Loucy (cell line): ENCODE measurements around the gene SUGP2.

Experiments used
- H2AFZ ChIP-seq: fragments of 200-600 bp; sonication (generic); 2 replicates; pipeline ENCODE4 v1.6.0; 2016; ENCODE audit warnings: antibody characterized with exemption, mild to moderate bottlenecking, low read length, moderate library complexity
- H3F3A ChIP-seq: fragments of 200-600 bp; 2 replicates; pipeline ENCODE4 v1.6.0; 2016; ENCODE audit warnings: antibody characterized with exemption, low read depth, mild to moderate bottlenecking
- H3K27me3 ChIP-seq: fragments of 200-600 bp; sonication (generic); 2 replicates; pipeline ENCODE4 v1.6.1; 2014; ENCODE audit warnings: low read length, mild to moderate bottlenecking; ENCODE audit not compliant: insufficient read depth, poor library complexity, severe bottlenecking
- H3K36me3 ChIP-seq: fragments of 200-600 bp; sonication (generic); 2 replicates; pipeline ENCODE4 v1.6.1; 2016; ENCODE audit warnings: low read length; ENCODE audit not compliant: insufficient read depth
- H3K4me1 ChIP-seq: fragments of 200-600 bp; sonication (generic); 2 replicates; pipeline ENCODE4 v1.5.1; 2014; ENCODE audit warnings: low read length, mild to moderate bottlenecking; ENCODE audit not compliant: insufficient read depth, poor library complexity, severe bottlenecking
- H3K4me2 ChIP-seq: fragments of 200-600 bp; sonication (generic); 2 replicates; pipeline ENCODE4 v1.6.0; 2014; ENCODE audit warnings: antibody characterized with exemption, low read length, low read depth, mild to moderate bottlenecking; ENCODE audit not compliant: poor library complexity, severe bottlenecking
- H3K4me3 ChIP-seq: fragments of 200-600 bp; sonication (generic); 2 replicates; pipeline ENCODE4 v1.5.1; 2014; ENCODE audit warnings: low read length, mild to moderate bottlenecking, mixed read lengths; ENCODE audit not compliant: poor library complexity, severe bottlenecking
- H3K79me2 ChIP-seq: fragments of 200-600 bp; sonication (generic); 2 replicates; pipeline ENCODE4 v1.6.1; 2014; ENCODE audit warnings: low read length; ENCODE audit not compliant: insufficient read depth
- H3K9ac ChIP-seq: fragments of 200-600 bp; sonication (generic); 2 replicates; pipeline ENCODE4 v1.6.0; 2014; ENCODE audit warnings: mild to moderate bottlenecking, low read depth, low read length, moderate library complexity; ENCODE audit not compliant: poor library complexity, severe bottlenecking
- H3K9me2 ChIP-seq: fragments of 200-600 bp; sonication (generic); replicated peaks from 2 replicates; pipeline ENCODE4 v1.6.1; 2016; ENCODE audit warnings: low read depth, low read length, mixed read lengths
- H3K9me3 ChIP-seq: fragments of 200-600 bp; sonication (generic); 2 replicates; pipeline ENCODE4 v1.6.1; 2014; ENCODE audit warnings: mild to moderate bottlenecking, antibody characterized with exemption, low read length, low read depth; ENCODE audit not compliant: insufficient read depth
- H4K20me1 ChIP-seq: fragments of 200-600 bp; sonication (generic); 2 replicates; pipeline ENCODE4 v1.6.0; 2014; ENCODE audit warnings: antibody characterized with exemption, low read length, mild to moderate bottlenecking; ENCODE audit not compliant: insufficient read depth, poor library complexity, severe bottlenecking
- CTCF ChIP-seq: fragments of 200-600 bp; sonication (generic); conservative IDR thresholded peaks from 2 replicates; pipeline ENCODE4 v1.5.1; 2014; ENCODE audit warnings: mild to moderate bottlenecking, antibody characterized with exemption, low read length
- EZH2phosphoT487 ChIP-seq: fragments of 200-600 bp; IDR thresholded peaks from 2 replicates; pipeline ENCODE4 v1.6.1; 2018; ENCODE audit warnings: antibody characterized with exemption, mild to moderate bottlenecking, moderate library complexity, borderline replicate concordance

The SUGP2 gene

GRCh38 chr19:18996796-18997394, 36.4 kb downstream of the SUGP2 start:
- H4K20me1 ChIP-seq: peaks cover 10% of the 10 kb centered on the region

DNA sequence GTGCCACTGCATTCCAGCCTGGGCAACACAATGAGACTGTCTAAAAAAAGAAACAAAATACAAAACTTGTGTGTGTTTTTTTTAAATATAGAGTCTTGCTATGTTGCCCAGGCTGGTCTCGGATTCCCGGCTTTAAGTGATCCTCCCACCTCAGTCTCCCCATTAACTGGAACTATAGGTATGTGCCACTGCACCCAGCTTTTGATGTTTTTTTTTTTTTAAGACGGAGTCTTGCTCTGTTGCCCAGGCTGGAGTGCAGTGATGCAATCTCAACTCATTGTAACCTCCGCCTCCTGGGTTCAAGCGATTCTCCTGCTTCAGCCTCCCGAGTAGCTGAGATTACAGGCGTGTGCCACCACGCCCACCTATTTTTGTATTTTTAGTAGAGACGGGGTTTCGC, 37.0 kb downstream of the SUGP2 start:
- Histone ChIP-seq H2AFZ (no peak overlapping the region), H3K4me2 (no peak overlapping the region), H3K27me3 (no peaks in the 10 kb centered on the region), H3K4me3 (no peak overlapping the region), H4K20me1 (peaks cover 10% of the 10 kb centered on the region), H3F3A (no peaks in the 10 kb centered on the region), H3K36me3 (peaks cover 72% of the 10 kb centered on the region; the same call in 1 of the 2 replicates), H3K4me1 (peaks cover 11% of the 10 kb centered on the region), H3K9ac (no peak overlapping the region), H3K9me2 (no peaks in the 10 kb centered on the region), H3K79me2 (no peaks in the 10 kb centered on the region), H3K9me3 (no peaks in the 10 kb centered on the region)
- TF ChIP-seq EZH2phosphoT487: no peak
- no peak for TF ChIP-seq CTCF

More at GRCh38 chr19:18996796-18997394, 36.4 kb downstream of the SUGP2 start:
- no peaks in the 10 kb centered on the region for H3K9me3 ChIP-seq
- H3K4me1 ChIP-seq: peaks cover 11% of the 10 kb centered on the region
- H3K9ac ChIP-seq: no peak overlapping the region
- H3K36me3 ChIP-seq: peaks cover 77% of the 10 kb centered on the region; the same call in 1 of the 2 replicates
- H2AFZ ChIP-seq: no peak overlapping the region
- no peaks in the 10 kb centered on the region for H3K79me2 ChIP-seq
- no peaks in the 10 kb centered on the region for H3K9me2 ChIP-seq
- no peak overlapping the region for H3K4me3 ChIP-seq
- no peak overlapping the region for H3K4me2 ChIP-seq
- H3F3A ChIP-seq: no peaks in the 10 kb centered on the region
- H3K27me3 ChIP-seq: no peaks in the 10 kb centered on the region
- TF ChIP-seq CTCF (no peak), EZH2phosphoT487 (no peak)

DNA sequence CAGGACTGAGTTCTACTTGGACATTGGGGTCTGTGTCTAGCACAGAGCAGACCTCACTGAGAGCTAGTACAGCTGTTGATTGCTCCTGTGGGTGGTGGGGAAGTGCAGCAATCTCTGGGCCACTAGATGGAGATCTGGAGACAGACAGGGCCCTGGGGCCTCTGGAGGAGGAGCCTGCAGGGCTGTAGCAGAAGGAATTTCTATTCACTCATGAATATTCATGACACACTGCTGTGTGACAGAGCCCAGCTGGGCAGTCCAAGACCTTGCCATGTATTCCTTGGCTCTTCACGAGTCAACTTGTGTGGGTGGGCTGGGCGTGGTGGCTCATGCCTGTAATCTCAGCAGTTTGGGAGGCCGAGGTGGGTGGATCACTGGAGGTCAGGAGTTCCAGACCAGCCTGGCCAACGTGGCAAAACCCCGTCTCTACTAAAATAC, 37.5 kb downstream of the SUGP2 start:
- H4K20me1 ChIP-seq: peaks cover 10% of the 10 kb centered on the region

More for the DNA sequence above, 37.5 kb downstream of the SUGP2 start:
- H3K4me2 ChIP-seq: no peak overlapping the region
- no peak overlapping the region for H3K4me3 ChIP-seq
- H3K27me3 ChIP-seq: no peaks in the 10 kb centered on the region
- H3F3A ChIP-seq: no peaks in the 10 kb centered on the region
- H3K9me3 ChIP-seq: no peaks in the 10 kb centered on the region
- H3K79me2 ChIP-seq: no peaks in the 10 kb centered on the region
- H3K9me2 ChIP-seq: no peaks in the 10 kb centered on the region
- TF ChIP-seq EZH2phosphoT487: no peak
- peak; percentile 63 for TF ChIP-seq CTCF
- H3K36me3 ChIP-seq: peaks cover 72% of the 10 kb centered on the region; the same call in 1 of the 2 replicates
- no peak overlapping the region for H3K9ac ChIP-seq
- peaks cover 11% of the 10 kb centered on the region for H3K4me1 ChIP-seq
- no peak overlapping the region for H2AFZ ChIP-seq
